GM23338 (cell line): ENCODE data around the gene C6orf89. TPM values are rescaled to one million over a fixed set of nuclear protein-coding genes. Genes with fewer than 3 reads are reported as not detected.

Source experiments
- ATAC-seq: fragments of 200-7000 bp; cut with Tn5 transposase; 3 replicates; pipeline ENCODE4 v1.9.1; 2020
- DNase-seq: peaks from one replicate; pipeline ENCODE4 v3.0.0-alpha.2; 2015; ENCODE audit warnings: low spot score
- H2AFZ ChIP-seq: fragments of 200-600 bp; sonication (generic); 2 replicates; pipeline ENCODE4 v1.8.0; 2016; ENCODE audit warnings: antibody characterized with exemption, mild to moderate bottlenecking, moderate library complexity
- H3F3A ChIP-seq: fragments of 200-600 bp; sonication (generic); replicated peaks from 2 replicates; pipeline ENCODE4 v1.8.0; 2017; ENCODE audit warnings: antibody characterized with exemption, mixed run types, low read depth
- H3K27ac ChIP-seq: fragments of 200-600 bp; sonication (generic); 2 replicates; pipeline ENCODE4 v1.6.1; 2016; ENCODE audit warnings: low read depth
- H3K27me3 ChIP-seq: fragments of 200-600 bp; sonication (generic); 2 replicates; pipeline ENCODE4 v1.8.0; 2016; ENCODE audit warnings: mild to moderate bottlenecking, mixed run types, moderate library complexity; ENCODE audit not compliant: insufficient read depth
- H3K36me3 ChIP-seq: fragments of 200-600 bp; sonication (generic); 2 replicates; pipeline ENCODE4 v1.8.0; 2016; ENCODE audit warnings: mild to moderate bottlenecking; ENCODE audit not compliant: insufficient read depth
- H3K4me1 ChIP-seq: fragments of 200-600 bp; sonication (generic); 2 replicates; pipeline ENCODE4 v1.8.0; 2016; ENCODE audit warnings: mild to moderate bottlenecking, moderate library complexity; ENCODE audit not compliant: insufficient read depth
- H3K4me2 ChIP-seq: fragments of 200-600 bp; sonication (generic); 2 replicates; pipeline ENCODE4 v1.7.1; 2017; ENCODE audit warnings: mixed run types
- H3K4me3 ChIP-seq: fragments of 200-600 bp; sonication (generic); 2 replicates; pipeline ENCODE4 v1.6.1; 2016; ENCODE audit warnings: mixed run types
- H3K79me2 ChIP-seq: fragments of 200-600 bp; sonication (generic); replicated peaks from 2 replicates; pipeline ENCODE4 v1.8.0; 2017; ENCODE audit warnings: mild to moderate bottlenecking; ENCODE audit not compliant: insufficient read depth
- H3K9me2 ChIP-seq: fragments of 200-600 bp; sonication (generic); 2 replicates; pipeline ENCODE4 v1.8.0; 2017; ENCODE audit not compliant: insufficient read depth
- H4K20me1 ChIP-seq: fragments of 200-600 bp; sonication (generic); replicated peaks from 2 replicates; pipeline ENCODE4 v1.8.0; 2017; ENCODE audit warnings: mild to moderate bottlenecking; ENCODE audit not compliant: insufficient read depth
- H3K27ac Mint-ChIP-seq: 2 replicates; pipeline ENCODE4 v1.8.0; 2020; ENCODE audit warnings: inconsistent platforms, mild to moderate bottlenecking, moderate library complexity, mixed read lengths
- H3K27me3 Mint-ChIP-seq: 3 replicates; pipeline ENCODE4 v1.8.0; 2022; ENCODE audit warnings: low read depth, mild to moderate bottlenecking, moderate library complexity, mixed read lengths, inconsistent platforms; ENCODE audit not compliant: insufficient read depth, poor library complexity
- H3K36me3 Mint-ChIP-seq: 3 replicates; pipeline ENCODE4 v1.8.0; 2021; ENCODE audit warnings: low read depth, mild to moderate bottlenecking, inconsistent platforms, moderate library complexity, mixed read lengths
- H3K4me1 Mint-ChIP-seq: 3 replicates; pipeline ENCODE4 v1.8.0; 2020; ENCODE audit warnings: mild to moderate bottlenecking, inconsistent platforms, mixed read lengths
- H3K4me3 Mint-ChIP-seq: 3 replicates; pipeline ENCODE4 v1.8.0; 2021; ENCODE audit warnings: moderate library complexity, mild to moderate bottlenecking, inconsistent platforms, mixed read lengths
- H3K9me3 Mint-ChIP-seq: 3 replicates; pipeline ENCODE4 v1.8.0; 2020; ENCODE audit warnings: moderate library complexity, mild to moderate bottlenecking, inconsistent platforms, mixed read lengths
- CREB1 ChIP-seq: fragments of 250-450 bp; sonication (Bioruptor Pico); IDR thresholded peaks from 2 replicates; pipeline ENCODE4 v1.5.0; 2020; ENCODE audit warnings: low read depth, mild to moderate bottlenecking, moderate library complexity
- CTCF ChIP-seq, 2 experiments: fragments of 200-600 bp in 1 of 2; sonication (generic) in 1 of 2; conservative IDR thresholded peaks; 2 replicates each; pipeline versions ENCODE4 v1.5.1 to v1.6.1; 2016 to 2017; ENCODE audit warnings: antibody characterized with exemption in 2 of 2, low read depth in 2 of 2, mild to moderate bottlenecking in 2 of 2, moderate library complexity in 1 of 2
- EZH2 ChIP-seq: fragments of 200-600 bp; sonication (generic); IDR thresholded peaks from one replicate; pipeline ENCODE4 v1.8.0; 2017; ENCODE audit warnings: antibody characterized with exemption, mild to moderate bottlenecking, low read depth; ENCODE audit not compliant: unreplicated experiment
- EZH2phosphoT487 ChIP-seq: fragments of 200-600 bp; sonication (generic); IDR thresholded peaks from one replicate; pipeline ENCODE4 v1.8.1; 2018; ENCODE audit warnings: antibody characterized with exemption; ENCODE audit not compliant: unreplicated experiment
- NANOG ChIP-seq: IDR thresholded peaks from 2 replicates; pipeline ENCODE4 v1.6.1; 2016; ENCODE audit warnings: antibody characterized with exemption, borderline replicate concordance
- POLR2AphosphoS5 ChIP-seq: IDR thresholded peaks from 2 replicates; pipeline ENCODE4 v1.6.1; 2016; ENCODE audit warnings: antibody characterized with exemption, low read depth
- STAT1 ChIP-seq: IDR thresholded peaks from one replicate; pipeline ENCODE4 v1.6.1; 2016; ENCODE audit warnings: antibody characterized with exemption; ENCODE audit not compliant: unreplicated experiment
- ZNF114 ChIP-seq: fragments of 250-450 bp; sonication (Bioruptor Pico); IDR thresholded peaks from 2 replicates; pipeline ENCODE4 v1.5.0; 2020; ENCODE audit warnings: mild to moderate bottlenecking, moderate library complexity
- ZNF331 ChIP-seq: fragments of 250-450 bp; sonication (Bioruptor Pico); IDR thresholded peaks from 2 replicates; pipeline ENCODE4 v1.5.0; 2020; ENCODE audit warnings: low read depth, mild to moderate bottlenecking, moderate library complexity
- polyA plus RNA-seq: library from polyadenylated mRNA; unstranded; fragments of >200 nt; fragmentation: Nextera tagmentation; extraction: Ambion mirVana; gene quantifications from 2 replicates; pipeline ENCODE4 v1.2.1, GENCODE V29; 2016
- total RNA-seq: library from RNA; depleted of rRNA; stranded (reverse); fragments of >200 nt; shearing (Covaris generic); gene quantifications from 2 replicates; pipeline ENCODE4 v1.2.3, GENCODE V29; 2014
- TF ChIP-seq, protein P1 (sequence below): fragments of 250-450 bp; sonication (Bioruptor Pico); IDR thresholded peaks from 2 replicates; pipeline ENCODE4 v1.5.0; 2020; ENCODE audit warnings: mild to moderate bottlenecking, moderate library complexity
- TF ChIP-seq, protein P2 (sequence below): IDR thresholded peaks from one replicate; pipeline ENCODE4 v1.6.1; 2018; ENCODE audit warnings: antibody characterized with exemption; ENCODE audit not compliant: unreplicated experiment
- TF ChIP-seq, protein P3 (sequence below): IDR thresholded peaks from 2 replicates; pipeline ENCODE4 v1.6.1; 2016; ENCODE audit warnings: antibody characterized with exemption

C6orf89 gene
- total and polyA plus RNA-seq, 2 experiments from 2014 or later, result 3.7 to 7.9 TPM

DNA sequence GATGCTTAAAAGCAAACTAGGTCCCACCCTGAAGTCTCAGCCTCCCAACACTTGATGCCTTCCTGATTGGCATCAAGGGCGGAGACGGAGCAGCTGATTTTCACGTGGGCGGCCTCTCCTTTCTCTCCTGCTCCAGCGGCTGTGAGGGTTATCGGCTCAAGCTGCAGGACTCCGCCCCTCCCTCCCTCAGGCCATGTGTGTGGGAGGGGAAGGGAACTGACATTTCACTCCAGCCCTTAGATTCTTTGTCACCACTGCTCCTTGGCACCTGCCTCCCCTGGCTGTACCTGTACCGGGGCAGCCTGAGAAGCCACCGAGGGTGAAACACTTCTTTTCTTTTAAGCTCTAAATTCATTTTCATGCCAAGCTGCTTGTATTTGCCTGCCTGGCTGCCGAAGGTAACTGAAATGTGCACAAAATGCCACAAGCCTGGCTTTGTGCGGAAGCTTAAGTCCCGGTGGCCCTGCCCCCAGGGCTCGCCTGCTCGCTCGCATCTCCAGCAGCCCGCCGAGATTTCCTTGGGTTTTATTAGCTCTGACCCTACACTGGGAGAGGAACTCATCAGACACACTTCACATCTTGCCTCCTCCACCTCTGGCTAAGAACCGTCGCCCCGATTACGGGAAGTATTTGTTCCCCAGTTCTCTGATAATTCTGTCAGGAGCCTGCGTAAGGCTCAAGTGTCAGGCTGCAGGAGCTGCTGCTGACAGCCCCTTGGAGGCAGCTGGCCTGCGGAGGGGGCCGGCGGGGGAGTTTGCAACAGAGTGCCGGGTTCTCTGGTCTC, 36.9 kb upstream of the C6orf89 start (continued):
- TF ChIP-seq, protein P1, sequence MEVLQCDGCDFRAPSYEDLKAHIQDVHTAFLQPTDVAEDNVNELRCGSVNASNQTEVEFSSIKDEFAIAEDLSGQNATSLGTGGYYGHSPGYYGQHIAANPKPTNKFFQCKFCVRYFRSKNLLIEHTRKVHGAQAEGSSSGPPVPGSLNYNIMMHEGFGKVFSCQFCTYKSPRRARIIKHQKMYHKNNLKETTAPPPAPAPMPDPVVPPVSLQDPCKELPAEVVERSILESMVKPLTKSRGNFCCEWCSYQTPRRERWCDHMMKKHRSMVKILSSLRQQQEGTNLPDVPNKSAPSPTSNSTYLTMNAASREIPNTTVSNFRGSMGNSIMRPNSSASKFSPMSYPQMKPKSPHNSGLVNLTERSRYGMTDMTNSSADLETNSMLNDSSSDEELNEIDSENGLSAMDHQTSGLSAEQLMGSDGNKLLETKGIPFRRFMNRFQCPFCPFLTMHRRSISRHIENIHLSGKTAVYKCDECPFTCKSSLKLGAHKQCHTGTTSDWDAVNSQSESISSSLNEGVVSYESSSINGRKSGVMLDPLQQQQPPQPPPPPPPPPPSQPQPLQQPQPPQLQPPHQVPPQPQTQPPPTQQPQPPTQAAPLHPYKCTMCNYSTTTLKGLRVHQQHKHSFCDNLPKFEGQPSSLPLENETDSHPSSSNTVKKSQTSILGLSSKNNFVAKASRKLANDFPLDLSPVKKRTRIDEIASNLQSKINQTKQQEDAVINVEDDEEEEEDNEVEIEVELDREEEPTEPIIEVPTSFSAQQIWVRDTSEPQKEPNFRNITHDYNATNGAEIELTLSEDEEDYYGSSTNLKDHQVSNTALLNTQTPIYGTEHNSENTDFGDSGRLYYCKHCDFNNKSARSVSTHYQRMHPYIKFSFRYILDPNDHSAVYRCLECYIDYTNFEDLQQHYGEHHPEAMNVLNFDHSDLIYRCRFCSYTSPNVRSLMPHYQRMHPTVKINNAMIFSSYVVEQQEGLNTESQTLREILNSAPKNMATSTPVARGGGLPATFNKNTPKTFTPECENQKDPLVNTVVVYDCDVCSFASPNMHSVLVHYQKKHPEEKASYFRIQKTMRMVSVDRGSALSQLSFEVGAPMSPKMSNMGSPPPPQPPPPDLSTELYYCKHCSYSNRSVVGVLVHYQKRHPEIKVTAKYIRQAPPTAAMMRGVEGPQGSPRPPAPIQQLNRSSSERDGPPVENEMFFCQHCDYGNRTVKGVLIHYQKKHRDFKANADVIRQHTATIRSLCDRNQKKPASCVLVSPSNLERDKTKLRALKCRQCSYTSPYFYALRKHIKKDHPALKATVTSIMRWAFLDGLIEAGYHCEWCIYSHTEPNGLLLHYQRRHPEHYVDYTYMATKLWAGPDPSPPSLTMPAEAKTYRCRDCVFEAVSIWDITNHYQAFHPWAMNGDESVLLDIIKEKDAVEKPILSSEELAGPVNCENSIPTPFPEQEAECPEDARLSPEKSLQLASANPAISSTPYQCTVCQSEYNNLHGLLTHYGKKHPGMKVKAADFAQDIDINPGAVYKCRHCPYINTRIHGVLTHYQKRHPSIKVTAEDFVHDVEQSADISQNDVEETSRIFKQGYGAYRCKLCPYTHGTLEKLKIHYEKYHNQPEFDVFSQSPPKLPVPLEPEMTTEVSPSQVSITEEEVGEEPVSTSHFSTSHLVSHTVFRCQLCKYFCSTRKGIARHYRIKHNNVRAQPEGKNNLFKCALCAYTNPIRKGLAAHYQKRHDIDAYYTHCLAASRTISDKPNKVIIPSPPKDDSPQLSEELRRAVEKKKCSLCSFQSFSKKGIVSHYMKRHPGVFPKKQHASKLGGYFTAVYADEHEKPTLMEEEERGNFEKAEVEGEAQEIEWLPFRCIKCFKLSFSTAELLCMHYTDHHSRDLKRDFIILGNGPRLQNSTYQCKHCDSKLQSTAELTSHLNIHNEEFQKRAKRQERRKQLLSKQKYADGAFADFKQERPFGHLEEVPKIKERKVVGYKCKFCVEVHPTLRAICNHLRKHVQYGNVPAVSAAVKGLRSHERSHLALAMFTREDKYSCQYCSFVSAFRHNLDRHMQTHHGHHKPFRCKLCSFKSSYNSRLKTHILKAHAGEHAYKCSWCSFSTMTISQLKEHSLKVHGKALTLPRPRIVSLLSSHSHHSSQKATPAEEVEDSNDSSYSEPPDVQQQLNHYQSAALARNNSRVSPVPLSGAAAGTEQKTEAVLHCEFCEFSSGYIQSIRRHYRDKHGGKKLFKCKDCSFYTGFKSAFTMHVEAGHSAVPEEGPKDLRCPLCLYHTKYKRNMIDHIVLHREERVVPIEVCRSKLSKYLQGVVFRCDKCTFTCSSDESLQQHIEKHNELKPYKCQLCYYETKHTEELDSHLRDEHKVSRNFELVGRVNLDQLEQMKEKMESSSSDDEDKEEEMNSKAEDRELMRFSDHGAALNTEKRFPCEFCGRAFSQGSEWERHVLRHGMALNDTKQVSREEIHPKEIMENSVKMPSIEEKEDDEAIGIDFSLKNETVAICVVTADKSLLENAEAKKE, result no peak
- TF ChIP-seq, protein P2, sequence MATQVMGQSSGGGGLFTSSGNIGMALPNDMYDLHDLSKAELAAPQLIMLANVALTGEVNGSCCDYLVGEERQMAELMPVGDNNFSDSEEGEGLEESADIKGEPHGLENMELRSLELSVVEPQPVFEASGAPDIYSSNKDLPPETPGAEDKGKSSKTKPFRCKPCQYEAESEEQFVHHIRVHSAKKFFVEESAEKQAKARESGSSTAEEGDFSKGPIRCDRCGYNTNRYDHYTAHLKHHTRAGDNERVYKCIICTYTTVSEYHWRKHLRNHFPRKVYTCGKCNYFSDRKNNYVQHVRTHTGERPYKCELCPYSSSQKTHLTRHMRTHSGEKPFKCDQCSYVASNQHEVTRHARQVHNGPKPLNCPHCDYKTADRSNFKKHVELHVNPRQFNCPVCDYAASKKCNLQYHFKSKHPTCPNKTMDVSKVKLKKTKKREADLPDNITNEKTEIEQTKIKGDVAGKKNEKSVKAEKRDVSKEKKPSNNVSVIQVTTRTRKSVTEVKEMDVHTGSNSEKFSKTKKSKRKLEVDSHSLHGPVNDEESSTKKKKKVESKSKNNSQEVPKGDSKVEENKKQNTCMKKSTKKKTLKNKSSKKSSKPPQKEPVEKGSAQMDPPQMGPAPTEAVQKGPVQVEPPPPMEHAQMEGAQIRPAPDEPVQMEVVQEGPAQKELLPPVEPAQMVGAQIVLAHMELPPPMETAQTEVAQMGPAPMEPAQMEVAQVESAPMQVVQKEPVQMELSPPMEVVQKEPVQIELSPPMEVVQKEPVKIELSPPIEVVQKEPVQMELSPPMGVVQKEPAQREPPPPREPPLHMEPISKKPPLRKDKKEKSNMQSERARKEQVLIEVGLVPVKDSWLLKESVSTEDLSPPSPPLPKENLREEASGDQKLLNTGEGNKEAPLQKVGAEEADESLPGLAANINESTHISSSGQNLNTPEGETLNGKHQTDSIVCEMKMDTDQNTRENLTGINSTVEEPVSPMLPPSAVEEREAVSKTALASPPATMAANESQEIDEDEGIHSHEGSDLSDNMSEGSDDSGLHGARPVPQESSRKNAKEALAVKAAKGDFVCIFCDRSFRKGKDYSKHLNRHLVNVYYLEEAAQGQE, result no peak
- no peak for TF ChIP-seq NANOG

DNA sequence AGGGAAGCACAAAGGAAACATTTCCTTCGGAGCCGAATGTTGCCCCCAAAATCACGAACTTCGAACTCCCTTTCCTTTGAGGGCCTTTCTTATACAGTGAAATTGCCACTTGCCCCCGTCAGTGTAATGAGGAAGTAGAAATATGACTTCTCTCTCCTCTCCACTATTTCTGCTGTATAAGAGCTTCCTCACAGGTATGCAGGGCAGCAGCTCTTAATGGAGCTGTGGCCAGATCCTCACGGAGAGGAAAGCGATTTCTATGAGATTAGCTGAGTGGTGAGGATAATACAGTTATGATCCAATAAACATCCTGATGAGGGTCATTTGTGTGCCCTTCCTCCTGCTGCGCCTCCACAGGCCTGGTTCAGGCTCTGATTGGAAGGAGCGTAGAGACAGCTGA, 35.7 kb upstream of the C6orf89 start:
- Histone ChIP-seq H2AFZ (no peak overlapping the region), H3F3A (peaks cover 22% of the 10 kb centered on the region), H3K36me3 (0 out of 2 replicates have a peak, but pooled peaks cover 8% of the 10 kb centered on the region), H3K79me2 (no peaks in the 10 kb centered on the region), H3K9me2 (no peaks in the 10 kb centered on the region), H4K20me1 (peaks cover 10% of the 10 kb centered on the region; the same call in 1 of the 2 replicates), H3K4me1 (peaks cover 18% of the 10 kb centered on the region), H3K4me2 (no peak overlapping the region), H3K4me3 (no peak overlapping the region), H3K27me3 (no peaks in the 10 kb centered on the region), H3K27ac (no peak overlapping the region)
- Mint-ChIP-seq H3K9me3 (no peaks in the 10 kb centered on the region; the same call in 2 of the 3 replicates), H3K27ac (no peak overlapping the region), H3K27me3 (peaks cover 9% of the 10 kb centered on the region), H3K36me3 (peaks cover 18% of the 10 kb centered on the region), H3K4me3 (no peak overlapping the region), H3K4me1 (peaks cover 32% of the 10 kb centered on the region)
- no peak for ATAC-seq
- DNase-seq, result no peak
- TF ChIP-seq EZH2 (no peak), ZNF331 (CRISPR knock-in tag) (no peak), ZNF114 (no peak), POLR2AphosphoS5 (no peak), EZH2phosphoT487 (no peak), CREB1 (CRISPR knock-in tag) (no peak), STAT1 (no peak), NANOG (no peak), CTCF (conservative IDR thresholded peaks at IDR 0.05; ENCODE audit: low read depth in 2 of 2) (no peak)
- TF ChIP-seq, protein P3, sequence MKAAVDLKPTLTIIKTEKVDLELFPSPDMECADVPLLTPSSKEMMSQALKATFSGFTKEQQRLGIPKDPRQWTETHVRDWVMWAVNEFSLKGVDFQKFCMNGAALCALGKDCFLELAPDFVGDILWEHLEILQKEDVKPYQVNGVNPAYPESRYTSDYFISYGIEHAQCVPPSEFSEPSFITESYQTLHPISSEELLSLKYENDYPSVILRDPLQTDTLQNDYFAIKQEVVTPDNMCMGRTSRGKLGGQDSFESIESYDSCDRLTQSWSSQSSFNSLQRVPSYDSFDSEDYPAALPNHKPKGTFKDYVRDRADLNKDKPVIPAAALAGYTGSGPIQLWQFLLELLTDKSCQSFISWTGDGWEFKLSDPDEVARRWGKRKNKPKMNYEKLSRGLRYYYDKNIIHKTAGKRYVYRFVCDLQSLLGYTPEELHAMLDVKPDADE, result no peak
